PC-3 (cell line): ENCODE results near the gene CHID1. TPM values are rescaled to one million over a fixed set of nuclear protein-coding genes. Genes with fewer than 3 reads are reported as not detected.

Experiments
- ATAC-seq: fragments of 200-7000 bp; cut with Tn5 transposase; 2 replicates; pipeline ENCODE4 v1.9.1; 2020; ENCODE audit warnings: mild to moderate bottlenecking, moderate library complexity
- BruUV-seq: library from RNA; stranded (reverse); fragments of 400-500 nt; replicated peaks from 2 replicates; lab custom pipeline; 2021; lab: Mats Ljungman, UMichigan
- CTCF ChIA-PET: fragments of 300-600 bp; sonication (Branson Sonifier 250); formaldehyde crosslinking; loops from one replicate; lab custom pipeline; 2022; ENCODE audit warnings: antibody characterized with exemption; lab: Charles Lee
- POLR2A ChIA-PET: fragments of 300-600 bp; sonication (Branson Sonifier 250); formaldehyde crosslinking; loops from one replicate; lab custom pipeline; 2022; ENCODE audit warnings: antibody characterized with exemption; ENCODE audit not compliant: unreplicated experiment; lab: Charles Lee
- DNase-seq: peaks from one replicate; pipeline ENCODE4 v3.0.0-alpha.2; 2015
- H2AFZ ChIP-seq: fragments of 300-600 bp; sonication (generic); 2 replicates; pipeline ENCODE4 v1.6.0; 2016; ENCODE audit warnings: antibody characterized with exemption, low read length
- H3F3A ChIP-seq: fragments of 300-600 bp; sonication (generic); one replicate; pipeline ENCODE4 v1.6.0; 2017; ENCODE audit warnings: antibody characterized with exemption, low read length, control low read depth, mild to moderate bottlenecking; ENCODE audit not compliant: unreplicated experiment
- H3K27ac ChIP-seq: fragments of 300-600 bp; sonication (generic); 2 replicates; pipeline ENCODE4 v1.5.1; 2016; ENCODE audit warnings: mild to moderate bottlenecking, low read length
- H3K27me3 ChIP-seq: fragments of 300-600 bp; sonication (generic); 2 replicates; pipeline ENCODE4 v1.6.1; 2016; ENCODE audit warnings: low read length, mixed read lengths
- H3K36me3 ChIP-seq: fragments of 300-600 bp; sonication (generic); 2 replicates; pipeline ENCODE4 v1.6.1; 2016; ENCODE audit warnings: low read depth, mixed run types, low read length, mixed read lengths
- H3K4me1 ChIP-seq: fragments of 300-600 bp; sonication (generic); 2 replicates; pipeline ENCODE4 v1.5.1; 2016; ENCODE audit warnings: low read length; ENCODE audit not compliant: insufficient read depth
- H3K4me2 ChIP-seq: fragments of 300-600 bp; sonication (generic); 2 replicates; pipeline ENCODE4 v1.6.0; 2016; ENCODE audit warnings: low read length
- H3K4me3 ChIP-seq: fragments of 300-600 bp; sonication (generic); 2 replicates; pipeline ENCODE4 v1.5.1; 2016; ENCODE audit warnings: mild to moderate bottlenecking, low read length, mixed read lengths
- H3K79me2 ChIP-seq: fragments of 300-600 bp; sonication (generic); 2 replicates; pipeline ENCODE4 v1.6.1; 2017; ENCODE audit warnings: low read length, mixed read lengths
- H3K9ac ChIP-seq: fragments of 300-600 bp; sonication (generic); 2 replicates; pipeline ENCODE4 v1.6.0; 2016; ENCODE audit warnings: mild to moderate bottlenecking, low read length
- H3K9me2 ChIP-seq: fragments of 300-600 bp; sonication (generic); replicated peaks from 2 replicates; pipeline ENCODE4 v1.6.1; 2016; ENCODE audit warnings: mixed run types, low read length, mixed read lengths
- H3K9me3 ChIP-seq: fragments of 300-600 bp; sonication (generic); 2 replicates; pipeline ENCODE4 v1.6.1; 2016; ENCODE audit warnings: low read length, mixed read lengths
- H4K20me1 ChIP-seq: fragments of 300-600 bp; sonication (generic); 2 replicates; pipeline ENCODE4 v1.6.1; 2016; ENCODE audit warnings: low read length, mixed read lengths
- CTCF ChIP-seq: fragments of 300-600 bp; sonication (generic); conservative IDR thresholded peaks from 2 replicates; pipeline ENCODE4 v1.5.1; 2017; ENCODE audit warnings: antibody characterized with exemption, low read depth, mild to moderate bottlenecking, low read length
- EZH2 ChIP-seq: fragments of 300-600 bp; sonication (generic); IDR thresholded peaks from one replicate; pipeline ENCODE4 v1.6.1; 2017; ENCODE audit warnings: antibody characterized with exemption, mild to moderate bottlenecking, low read length; ENCODE audit not compliant: unreplicated experiment
- EZH2phosphoT487 ChIP-seq: fragments of 300-600 bp; sonication (generic); IDR thresholded peaks from 2 replicates; pipeline ENCODE4 v1.6.1; 2018; ENCODE audit warnings: mild to moderate bottlenecking, antibody characterized with exemption, low read length, borderline replicate concordance
- intact Hi-C: fragments of 100-400 bp; cut with micrococcal nuclease; formaldehyde crosslinking; loops from 2 replicates; pipeline ENCODE4 v1.9.0; 2023
- total RNA-seq: library from RNA; depleted of rRNA; stranded (reverse); fragments of >200 nt; gene quantifications from 2 replicates; pipeline ENCODE4 v1.2.3, GENCODE V29; 2014

CHID1 gene
- total RNA-seq, 1 experiment from 2014 or later: 70.2 TPM

GRCh38 chr11:886568-886967 is 24.0 kb downstream of the CHID1 start:
- no peaks in the 10 kb centered on the region for H3K79me2 ChIP-seq
- CTCF ChIA-PET: no interaction called here
- no peaks in the 10 kb centered on the region for H3K9me2 ChIP-seq
- H2AFZ ChIP-seq: no peak overlapping the region
- intact Hi-C loops: no loop called here
- DNase-seq: no peak
- H3K27me3 ChIP-seq: no peaks in the 10 kb centered on the region
- no peak overlapping the region for H3K27ac ChIP-seq
- H3F3A ChIP-seq: no peaks in the 10 kb centered on the region
- no TSS peak for BruUV-seq
- no peak overlapping the region for H3K4me3 ChIP-seq
- H4K20me1 ChIP-seq: no peaks in the 10 kb centered on the region
- H3K36me3 ChIP-seq: peaks cover 6% of the 10 kb centered on the region; the same call in 1 of the 2 replicates
- TF ChIP-seq CTCF: no peak
- TF ChIP-seq EZH2: no peak
- TF ChIP-seq EZH2phosphoT487: no peak
- POLR2A ChIA-PET: no interaction called here
- H3K9me3 ChIP-seq: no peaks in the 10 kb centered on the region
- H3K4me2 ChIP-seq: no peak overlapping the region
- no peaks in the 10 kb centered on the region for H3K4me1 ChIP-seq
- H3K9ac ChIP-seq: no peak overlapping the region
- no peak for ATAC-seq

GRCh38 chr11:884578-885070 is 26.0 kb downstream of the CHID1 start:
- H2AFZ ChIP-seq: no peak overlapping the region
- intact Hi-C loops: no loop called here
- no peak overlapping the region for H3K4me3 ChIP-seq
- DNase-seq: no peak
- ChIA-PET CTCF (no interaction called here), POLR2A (no interaction called here)
- H3K79me2 ChIP-seq: no peaks in the 10 kb centered on the region
- H4K20me1 ChIP-seq: no peaks in the 10 kb centered on the region
- no peaks in the 10 kb centered on the region for H3F3A ChIP-seq
- peaks cover 6% of the 10 kb centered on the region; the same call in 1 of the 2 replicates for H3K36me3 ChIP-seq
- BruUV-seq: no TSS peak
- no peak overlapping the region for H3K27ac ChIP-seq
- H3K9ac ChIP-seq: no peak overlapping the region
- H3K9me2 ChIP-seq: no peaks in the 10 kb centered on the region
- no peak for TF ChIP-seq CTCF
- no peak for TF ChIP-seq EZH2phosphoT487
- no peak for TF ChIP-seq EZH2
- no peak overlapping the region for H3K4me2 ChIP-seq
- H3K4me1 ChIP-seq: no peaks in the 10 kb centered on the region
- H3K27me3 ChIP-seq: no peaks in the 10 kb centered on the region
- H3K9me3 ChIP-seq: no peaks in the 10 kb centered on the region
- ATAC-seq: no peak

GRCh38 chr11:883527-883926 is 27.1 kb downstream of the CHID1 start:
- Histone ChIP-seq H3K36me3 (peaks cover 6% of the 10 kb centered on the region; the same call in 1 of the 2 replicates), H3K9me2 (no peaks in the 10 kb centered on the region), H3K79me2 (no peaks in the 10 kb centered on the region), H4K20me1 (no peaks in the 10 kb centered on the region), H3K9me3 (no peaks in the 10 kb centered on the region), H3K4me2 (no peak overlapping the region), H2AFZ (no peak overlapping the region), H3K4me3 (no peak overlapping the region), H3K27me3 (no peaks in the 10 kb centered on the region), H3K27ac (no peak overlapping the region), H3F3A (no peaks in the 10 kb centered on the region), H3K9ac (no peak overlapping the region), H3K4me1 (no peaks in the 10 kb centered on the region)
- ATAC-seq: no peak
- BruUV-seq: no TSS peak
- POLR2A ChIA-PET: no interaction called here
- DNase-seq: no peak
- intact Hi-C loops: no loop called here
- TF ChIP-seq EZH2: no peak
- no peak for TF ChIP-seq EZH2phosphoT487
- no peak for TF ChIP-seq CTCF
- CTCF ChIA-PET: no interaction called here
